IMR-90 (cell line): ENCODE results near the gene SGK1. TPM values are rescaled to one million over a fixed set of nuclear protein-coding genes. Genes with fewer than 3 reads are reported as not detected.

ENCODE experiments used
- ATAC-seq: fragments of 200-7000 bp; cut with Tn5 transposase; 2 replicates; pipeline ENCODE4 v1.9.1; 2020; ENCODE audit warnings: low read depth, mild to moderate bottlenecking, moderate library complexity
- BruUV-seq: library from RNA; stranded (reverse); fragments of 400-500 nt; replicated peaks from 2 replicates; lab custom pipeline; 2021; lab: Mats Ljungman, UMichigan
- CTCF ChIA-PET: fragments of 300-600 bp; formaldehyde crosslinking; extraction: SDS; loops from one replicate; lab custom pipeline; 2021; ENCODE audit warnings: antibody characterized with exemption; lab: Yijun Ruan, JAX
- POLR2A ChIA-PET: fragments of 300-600 bp; sonication (Branson Sonifier 250); formaldehyde crosslinking; loops from one replicate; lab custom pipeline; 2022; ENCODE audit warnings: antibody characterized with exemption; ENCODE audit not compliant: unreplicated experiment; lab: Charles Lee
- DNase-seq: peaks from one replicate; pipeline ENCODE4 v3.0.0; 2013
- H2AFZ ChIP-seq: replicated peaks from 2 replicates; pipeline ENCODE3; 2013; ENCODE audit warnings: low read length, mild to moderate bottlenecking; ENCODE audit not compliant: poor library complexity
- H2AK5ac ChIP-seq: 2 replicates; pipeline ENCODE4 v1.6.1; 2013; ENCODE audit warnings: low read depth, low read length, inconsistent platforms
- H2AK9ac ChIP-seq: replicated peaks from 2 replicates; pipeline ENCODE3; 2013; ENCODE audit warnings: mild to moderate bottlenecking, low read depth, low read length, moderate library complexity; ENCODE audit not compliant: poor library complexity
- H2BK120ac ChIP-seq: 2 replicates; pipeline ENCODE4 v1.6.1; 2013; ENCODE audit warnings: low read depth, low read length, inconsistent platforms
- H2BK15ac ChIP-seq: 3 replicates; pipeline ENCODE4 v1.6.1; 2013; ENCODE audit warnings: low read depth, low read length, inconsistent platforms
- H2BK20ac ChIP-seq: 2 replicates; pipeline ENCODE4 v1.6.1; 2013; ENCODE audit warnings: low read depth, mild to moderate bottlenecking, inconsistent platforms, low read length, moderate library complexity
- H2BK5ac ChIP-seq: 2 replicates; pipeline ENCODE4 v1.6.1; 2013; ENCODE audit warnings: mild to moderate bottlenecking, low read depth, low read length, inconsistent platforms; ENCODE audit not compliant: poor library complexity, severe bottlenecking
- H3K14ac ChIP-seq: replicated peaks from 2 replicates; pipeline ENCODE4 v1.6.1; 2013; ENCODE audit warnings: low read depth, low read length, inconsistent platforms
- H3K18ac ChIP-seq: 2 replicates; pipeline ENCODE4 v1.6.1; 2013; ENCODE audit warnings: low read depth, low read length, control low read depth
- H3K23ac ChIP-seq: 2 replicates; pipeline ENCODE4 v1.6.1; 2013; ENCODE audit warnings: low read depth, low read length, inconsistent platforms
- H3K27ac ChIP-seq: 2 replicates; pipeline ENCODE4 v1.5.1; 2013; ENCODE audit warnings: mild to moderate bottlenecking, control low read depth, low read length; ENCODE audit not compliant: insufficient read depth
- H3K27me3 ChIP-seq: 2 replicates; pipeline ENCODE4 v1.6.1; 2013; ENCODE audit warnings: low read length; ENCODE audit not compliant: control insufficient read depth, insufficient read depth
- H3K36me3 ChIP-seq: 2 replicates; pipeline ENCODE4 v1.6.1; 2013; ENCODE audit warnings: low read length, mixed read lengths; ENCODE audit not compliant: control insufficient read depth, insufficient read depth
- H3K4ac ChIP-seq: 2 replicates; pipeline ENCODE4 v1.6.1; 2013; ENCODE audit warnings: low read depth, low read length, inconsistent platforms
- H3K4me1 ChIP-seq: 2 replicates; pipeline ENCODE4 v1.6.1; 2013; ENCODE audit warnings: low read length, mixed read lengths; ENCODE audit not compliant: control insufficient read depth, insufficient read depth
- H3K4me2 ChIP-seq: 2 replicates; pipeline ENCODE4 v1.6.1; 2013; ENCODE audit warnings: low read depth, mild to moderate bottlenecking, control low read depth, low read length, moderate library complexity
- H3K4me3 ChIP-seq: 2 replicates; pipeline ENCODE4 v1.5.1; 2013; ENCODE audit warnings: low read depth, mild to moderate bottlenecking, control low read depth, low read length, moderate library complexity; ENCODE audit not compliant: insufficient read depth
- H3K56ac ChIP-seq: 2 replicates; pipeline ENCODE4 v1.6.1; 2013; ENCODE audit warnings: low read length, inconsistent platforms; ENCODE audit not compliant: insufficient read depth; ENCODE audit errors: extremely low read depth
- H3K79me1 ChIP-seq, 2 experiments: 2 replicates each; pipeline ENCODE4 v1.6.1; 2013; ENCODE audit warnings: low read length in 2 of 2, inconsistent platforms in 1 of 2, low read depth in 1 of 2
- H3K9ac ChIP-seq: 2 replicates; pipeline ENCODE4 v1.6.1; 2013; ENCODE audit warnings: low read depth, low read length, control low read depth
- H3K9me1 ChIP-seq: 2 replicates; pipeline ENCODE4 v1.6.1; 2013; ENCODE audit warnings: low read length, inconsistent platforms; ENCODE audit not compliant: insufficient read depth
- H3K9me3 ChIP-seq: 2 replicates; pipeline ENCODE4 v1.6.1; 2013; ENCODE audit warnings: low read length; ENCODE audit not compliant: control insufficient read depth, insufficient read depth
- H4K20me1 ChIP-seq: 2 replicates; pipeline ENCODE4 v1.6.1; 2013; ENCODE audit warnings: low read length, inconsistent platforms; ENCODE audit not compliant: insufficient read depth
- H4K5ac ChIP-seq: 2 replicates; pipeline ENCODE4 v1.6.1; 2013; ENCODE audit warnings: mild to moderate bottlenecking, low read depth, low read length, control low read depth
- H4K8ac ChIP-seq, 2 experiments: 2 replicates each; pipeline ENCODE4 v1.6.1; 2013; ENCODE audit warnings: low read depth in 2 of 2, low read length in 2 of 2, control low read depth in 1 of 2, inconsistent platforms in 1 of 2
- H4K91ac ChIP-seq: 2 replicates; pipeline ENCODE4 v1.6.1; 2013; ENCODE audit warnings: low read depth, low read length, inconsistent platforms; ENCODE audit not compliant: insufficient read depth
- BHLHE40 ChIP-seq: fragments of 150-350 bp; IDR thresholded peaks from 2 replicates; pipeline ENCODE4 v1.6.1; 2016; ENCODE audit warnings: mild to moderate bottlenecking, low read depth, low read length
- CEBPB ChIP-seq: IDR thresholded peaks from 2 replicates; pipeline ENCODE4 v1.6.1; 2012; ENCODE audit warnings: low read depth, low read length, improper control_type of control experiment
- CHD1 ChIP-seq: IDR thresholded peaks from 2 replicates; pipeline ENCODE4 v1.6.1; 2012; ENCODE audit warnings: low read depth, low read length, improper control_type of control experiment
- FOS ChIP-seq: fragments of 150-350 bp; IDR thresholded peaks from 2 replicates; pipeline ENCODE4 v1.6.1; 2016; ENCODE audit warnings: low read depth, low read length
- MAFK ChIP-seq: IDR thresholded peaks from 2 replicates; pipeline ENCODE4 v1.6.1; 2012; ENCODE audit warnings: low read depth, low read length, improper control_type of control experiment
- MAZ ChIP-seq: IDR thresholded peaks from 2 replicates; pipeline ENCODE4 v1.6.1; 2012; ENCODE audit warnings: low read depth, mild to moderate bottlenecking, low read length, improper control_type of control experiment, moderate library complexity, borderline replicate concordance
- MXI1 ChIP-seq: IDR thresholded peaks from 2 replicates; pipeline ENCODE4 v1.6.1; 2012; ENCODE audit warnings: low read depth, mild to moderate bottlenecking, low read length, moderate library complexity, borderline replicate concordance
- NFE2L2 ChIP-seq: fragments of 150-350 bp; IDR thresholded peaks from 2 replicates; pipeline ENCODE4 v1.6.1; 2016; ENCODE audit warnings: low read depth, mild to moderate bottlenecking, low read length
- POLR2A ChIP-seq: IDR thresholded peaks from 2 replicates; pipeline ENCODE4 v1.6.1; 2012; ENCODE audit warnings: mild to moderate bottlenecking, low read depth, low read length
- RAD21 ChIP-seq: IDR thresholded peaks from 2 replicates; pipeline ENCODE4 v1.6.1; 2012; ENCODE audit warnings: low read length, improper control_type of control experiment
- RCOR1 ChIP-seq: IDR thresholded peaks from 2 replicates; pipeline ENCODE4 v1.6.1; 2012; ENCODE audit warnings: mild to moderate bottlenecking, low read length, improper control_type of control experiment; ENCODE audit not compliant: insufficient replicate concordance
- RFX5 ChIP-seq: IDR thresholded peaks from 2 replicates; pipeline ENCODE4 v1.8.0; 2012; ENCODE audit warnings: low read depth, mild to moderate bottlenecking, low read length, moderate library complexity
- SMC3 ChIP-seq: fragments of 150-350 bp; IDR thresholded peaks from 2 replicates; pipeline ENCODE4 v1.6.1; 2016; ENCODE audit warnings: low read depth, mild to moderate bottlenecking, antibody characterized with exemption, low read length, moderate library complexity
- dilution Hi-C: fragments of 300-500 bp; cut with HindIII; formaldehyde crosslinking; loops from one replicate; pipeline ENCODE4 v1.14.3; 2018; ENCODE audit warnings: low sequenced_read_pairs; ENCODE audit not compliant: unreplicated experiment
- in situ Hi-C: fragments of 300-500 bp; cut with MboI; formaldehyde crosslinking; loops from 3 replicates; pipeline ENCODE4 v1.14.3; 2019; ENCODE audit warnings: low sequenced_read_pairs, inconsistent platforms, mixed read lengths
- intact Hi-C: fragments of 100-400 bp; cut with micrococcal nuclease; formaldehyde crosslinking; loops from 2 replicates; pipeline ENCODE4 v1.10.0; 2022
- polyA plus RNA-seq, 3 experiments: library from polyadenylated mRNA; depleted of rRNA; stranded (reverse); fragments of >200 nt; gene quantifications; 2 replicates each; pipeline ENCODE4 v1.2.3, GENCODE V29; 2012; ENCODE audit warnings: low replicate concordance in 1 of 3
- total RNA-seq: library from RNA; depleted of rRNA; stranded (reverse); fragments of >200 nt; gene quantifications from 2 replicates; pipeline ENCODE4 v1.2.3, GENCODE V29; 2012
- TF ChIP-seq, protein P1 (sequence below): fragments of 150-350 bp; IDR thresholded peaks from 2 replicates; pipeline ENCODE4 v1.6.1; 2017; ENCODE audit warnings: mild to moderate bottlenecking, antibody characterized with exemption, low read length, low read depth
- TF ChIP-seq, protein P2 (sequence below): fragments of 150-350 bp; IDR thresholded peaks from 2 replicates; pipeline ENCODE4 v1.6.1; 2016; ENCODE audit warnings: low read depth, mild to moderate bottlenecking, low read length, moderate library complexity, borderline replicate concordance
- TF ChIP-seq, protein P3 (sequence below): conservative IDR thresholded peaks from 2 replicates; pipeline ENCODE4 v1.5.1; 2012; ENCODE audit warnings: mild to moderate bottlenecking, low read depth, low read length, improper control_type of control experiment

SGK1 gene
- total and polyA plus RNA-seq, 2 of the 4 experiments (the other 2 are of a cell fraction): 121 to 255 TPM

DNA sequence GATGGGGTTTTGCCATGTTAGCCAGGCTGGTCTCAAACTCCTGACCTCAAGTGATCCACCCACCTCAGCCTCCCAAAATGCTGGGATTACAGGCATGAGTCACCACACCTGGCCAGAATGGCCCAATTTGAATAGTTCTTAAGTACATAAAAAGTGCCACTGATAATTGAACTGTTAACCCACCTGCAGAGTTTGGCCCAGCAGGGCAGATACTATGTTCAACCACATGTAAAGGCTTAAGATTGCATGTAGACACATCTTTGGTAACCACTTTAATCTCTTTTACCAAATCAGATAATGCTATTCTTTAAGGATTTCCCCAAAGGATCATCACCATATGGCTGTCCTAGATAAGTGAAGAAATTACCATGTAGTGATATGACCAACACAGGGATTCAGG, 21.3 kb upstream of the SGK1 start:
- H3K4me1 ChIP-seq: no peaks in the 10 kb centered on the region
- H3K4ac ChIP-seq: no peak overlapping the region
- no TSS peak for BruUV-seq
- no peak overlapping the region for H2AFZ ChIP-seq
- H3K27me3 ChIP-seq: no peaks in the 10 kb centered on the region
- DNase-seq (no peak), ATAC-seq (no peak)
- ChIA-PET CTCF (no interaction called here), POLR2A (no interaction called here)
- H3K18ac ChIP-seq: no peak overlapping the region
- no peak overlapping the region for H3K56ac ChIP-seq
- intact Hi-C loops: no loop called here
- H3K9me3 ChIP-seq: no peaks in the 10 kb centered on the region
- H4K8ac ChIP-seq: no peak overlapping the region
- no peak overlapping the region for H4K91ac ChIP-seq
- in situ Hi-C loops: no loop called here
- no peak overlapping the region for H3K27ac ChIP-seq
- H2BK5ac ChIP-seq: no peak overlapping the region
- H4K5ac ChIP-seq: no peak overlapping the region
- no peak overlapping the region for H2BK20ac ChIP-seq
- no peak overlapping the region for H3K4me2 ChIP-seq
- H2AK9ac ChIP-seq: no peak overlapping the region
- no peaks in the 10 kb centered on the region for H3K79me1 ChIP-seq
- H3K9ac ChIP-seq: no peak overlapping the region
- H4K20me1 ChIP-seq: no peaks in the 10 kb centered on the region
- dilution Hi-C loops: no loop called here
- H3K9me1 ChIP-seq: no peaks in the 10 kb centered on the region
- no peak overlapping the region for H2BK120ac ChIP-seq
- no peak overlapping the region for H2BK15ac ChIP-seq
- H3K4me3 ChIP-seq: no peak overlapping the region
- no peak overlapping the region for H3K23ac ChIP-seq
- H3K14ac ChIP-seq: no peak overlapping the region
- H2AK5ac ChIP-seq: no peak overlapping the region
- H3K36me3 ChIP-seq: no peaks in the 10 kb centered on the region
- TF ChIP-seq BHLHE40 (no peak), MAFK (no peak), MXI1 (no peak), NFE2L2 (no peak), CEBPB (no peak), FOS (no peak), RFX5 (no peak), RCOR1 (no peak), RAD21 (no peak), POLR2A (no peak), CHD1 (no peak), MAZ (no peak), SMC3 (no peak)
- TF ChIP-seq, protein P1, sequence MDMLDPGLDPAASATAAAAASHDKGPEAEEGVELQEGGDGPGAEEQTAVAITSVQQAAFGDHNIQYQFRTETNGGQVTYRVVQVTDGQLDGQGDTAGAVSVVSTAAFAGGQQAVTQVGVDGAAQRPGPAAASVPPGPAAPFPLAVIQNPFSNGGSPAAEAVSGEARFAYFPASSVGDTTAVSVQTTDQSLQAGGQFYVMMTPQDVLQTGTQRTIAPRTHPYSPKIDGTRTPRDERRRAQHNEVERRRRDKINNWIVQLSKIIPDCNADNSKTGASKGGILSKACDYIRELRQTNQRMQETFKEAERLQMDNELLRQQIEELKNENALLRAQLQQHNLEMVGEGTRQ: no peak
- TF ChIP-seq, protein P2, sequence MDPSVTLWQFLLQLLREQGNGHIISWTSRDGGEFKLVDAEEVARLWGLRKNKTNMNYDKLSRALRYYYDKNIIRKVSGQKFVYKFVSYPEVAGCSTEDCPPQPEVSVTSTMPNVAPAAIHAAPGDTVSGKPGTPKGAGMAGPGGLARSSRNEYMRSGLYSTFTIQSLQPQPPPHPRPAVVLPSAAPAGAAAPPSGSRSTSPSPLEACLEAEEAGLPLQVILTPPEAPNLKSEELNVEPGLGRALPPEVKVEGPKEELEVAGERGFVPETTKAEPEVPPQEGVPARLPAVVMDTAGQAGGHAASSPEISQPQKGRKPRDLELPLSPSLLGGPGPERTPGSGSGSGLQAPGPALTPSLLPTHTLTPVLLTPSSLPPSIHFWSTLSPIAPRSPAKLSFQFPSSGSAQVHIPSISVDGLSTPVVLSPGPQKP: no peak
- TF ChIP-seq, protein P3, sequence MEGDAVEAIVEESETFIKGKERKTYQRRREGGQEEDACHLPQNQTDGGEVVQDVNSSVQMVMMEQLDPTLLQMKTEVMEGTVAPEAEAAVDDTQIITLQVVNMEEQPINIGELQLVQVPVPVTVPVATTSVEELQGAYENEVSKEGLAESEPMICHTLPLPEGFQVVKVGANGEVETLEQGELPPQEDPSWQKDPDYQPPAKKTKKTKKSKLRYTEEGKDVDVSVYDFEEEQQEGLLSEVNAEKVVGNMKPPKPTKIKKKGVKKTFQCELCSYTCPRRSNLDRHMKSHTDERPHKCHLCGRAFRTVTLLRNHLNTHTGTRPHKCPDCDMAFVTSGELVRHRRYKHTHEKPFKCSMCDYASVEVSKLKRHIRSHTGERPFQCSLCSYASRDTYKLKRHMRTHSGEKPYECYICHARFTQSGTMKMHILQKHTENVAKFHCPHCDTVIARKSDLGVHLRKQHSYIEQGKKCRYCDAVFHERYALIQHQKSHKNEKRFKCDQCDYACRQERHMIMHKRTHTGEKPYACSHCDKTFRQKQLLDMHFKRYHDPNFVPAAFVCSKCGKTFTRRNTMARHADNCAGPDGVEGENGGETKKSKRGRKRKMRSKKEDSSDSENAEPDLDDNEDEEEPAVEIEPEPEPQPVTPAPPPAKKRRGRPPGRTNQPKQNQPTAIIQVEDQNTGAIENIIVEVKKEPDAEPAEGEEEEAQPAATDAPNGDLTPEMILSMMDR: no peak
